Measurements from ENCODE around the gene SEPTIN5.
"Not testable (repeated sequence)": the region's sequence is repeated elsewhere in the genome, so short reads cannot be mapped to it uniquely, and the experiment has no call there.

The SEPTIN5 gene

DNA sequence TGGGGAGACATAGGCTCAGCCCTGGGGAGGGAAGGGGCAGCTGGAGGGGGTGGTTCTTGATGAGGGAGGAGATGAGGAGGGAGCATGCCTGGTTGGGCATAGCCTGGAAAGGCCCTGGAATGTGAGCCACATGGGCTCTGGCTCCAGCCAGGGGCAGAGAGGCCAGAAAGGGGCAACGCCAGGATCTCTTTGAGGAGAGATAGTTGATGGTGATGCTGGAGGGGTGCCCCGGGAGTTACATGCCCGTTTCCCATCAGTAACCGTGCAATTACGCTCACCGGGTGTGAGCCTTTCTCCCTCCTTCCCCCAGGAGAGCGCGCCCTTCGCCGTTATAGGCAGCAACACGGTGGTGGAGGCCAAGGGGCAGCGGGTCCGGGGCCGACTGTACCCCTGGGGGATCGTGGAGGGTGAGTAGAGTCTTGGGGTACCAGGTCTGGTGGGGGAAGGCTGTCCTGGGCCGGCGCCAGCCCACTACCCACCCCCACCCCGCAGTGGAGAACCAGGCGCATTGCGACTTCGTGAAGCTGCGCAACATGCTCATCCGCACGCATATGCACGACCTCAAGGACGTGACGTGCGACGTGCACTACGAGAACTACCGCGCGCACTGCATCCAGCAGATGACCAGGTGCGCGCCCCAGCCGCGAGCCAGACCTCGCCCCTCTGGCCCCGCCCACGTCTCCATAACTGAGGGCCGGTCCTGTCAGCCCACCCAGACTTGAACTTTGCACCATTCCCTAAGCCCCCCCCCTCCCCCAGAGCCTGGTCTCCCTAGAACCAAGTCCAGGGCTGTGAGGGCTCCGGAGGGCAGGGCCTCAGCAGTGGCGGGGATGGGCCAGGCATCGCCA is 7.3 kb downstream of the SEPTIN5 start:
- DNase-seq = no peak

DNA sequence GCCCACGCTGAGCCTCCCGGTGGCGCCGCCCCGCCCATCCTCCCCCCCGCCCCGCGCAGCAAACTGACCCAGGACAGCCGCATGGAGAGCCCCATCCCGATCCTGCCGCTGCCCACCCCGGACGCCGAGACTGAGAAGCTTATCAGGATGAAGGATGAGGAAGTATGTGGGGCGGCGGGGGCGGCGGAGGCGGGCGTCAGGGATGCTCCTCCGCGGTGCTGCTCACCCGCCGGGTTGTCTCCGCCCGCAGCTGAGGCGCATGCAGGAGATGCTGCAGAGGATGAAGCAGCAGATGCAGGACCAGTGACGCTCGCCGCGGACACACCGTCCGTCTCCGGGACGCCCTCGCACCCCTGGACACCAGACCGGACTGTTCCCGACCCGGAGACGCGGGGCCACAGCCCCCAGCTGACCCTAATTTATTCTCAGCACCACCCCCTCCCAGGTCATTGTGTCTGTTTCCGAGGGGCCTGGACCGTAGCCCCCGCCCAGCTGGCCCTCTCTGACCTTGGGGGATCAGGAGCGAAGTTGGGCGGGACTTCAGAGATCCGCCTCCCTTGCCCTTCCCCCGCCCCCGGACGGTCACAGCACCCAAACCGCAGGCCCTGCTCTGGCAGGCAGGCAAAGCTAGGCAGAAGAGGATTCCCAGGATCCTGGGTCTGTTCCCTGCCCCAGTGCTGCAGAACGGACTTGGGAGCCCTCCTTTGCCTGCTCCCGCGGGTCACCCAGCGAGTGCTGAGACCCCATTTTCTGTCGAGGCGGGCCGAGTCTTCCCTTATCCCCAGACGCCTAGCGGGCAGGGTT is 8.1 kb downstream of the SEPTIN5 start:
- peak; percentile 67 for DNase-seq

DNA sequence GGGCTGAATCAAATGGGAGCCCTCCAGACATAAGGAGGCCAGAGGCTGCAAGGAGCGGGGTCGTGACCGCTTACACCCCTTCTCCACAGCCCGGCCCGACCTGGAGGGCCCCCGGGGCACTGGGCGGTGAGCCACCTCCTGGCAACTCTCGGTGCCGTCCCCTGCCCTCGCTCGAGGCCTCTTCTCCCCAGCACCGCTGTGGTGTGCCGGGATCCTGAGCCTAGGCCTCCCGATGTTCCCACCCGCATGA is 8.6 kb downstream of the SEPTIN5 start:
- no peak for DNase-seq

DNA sequence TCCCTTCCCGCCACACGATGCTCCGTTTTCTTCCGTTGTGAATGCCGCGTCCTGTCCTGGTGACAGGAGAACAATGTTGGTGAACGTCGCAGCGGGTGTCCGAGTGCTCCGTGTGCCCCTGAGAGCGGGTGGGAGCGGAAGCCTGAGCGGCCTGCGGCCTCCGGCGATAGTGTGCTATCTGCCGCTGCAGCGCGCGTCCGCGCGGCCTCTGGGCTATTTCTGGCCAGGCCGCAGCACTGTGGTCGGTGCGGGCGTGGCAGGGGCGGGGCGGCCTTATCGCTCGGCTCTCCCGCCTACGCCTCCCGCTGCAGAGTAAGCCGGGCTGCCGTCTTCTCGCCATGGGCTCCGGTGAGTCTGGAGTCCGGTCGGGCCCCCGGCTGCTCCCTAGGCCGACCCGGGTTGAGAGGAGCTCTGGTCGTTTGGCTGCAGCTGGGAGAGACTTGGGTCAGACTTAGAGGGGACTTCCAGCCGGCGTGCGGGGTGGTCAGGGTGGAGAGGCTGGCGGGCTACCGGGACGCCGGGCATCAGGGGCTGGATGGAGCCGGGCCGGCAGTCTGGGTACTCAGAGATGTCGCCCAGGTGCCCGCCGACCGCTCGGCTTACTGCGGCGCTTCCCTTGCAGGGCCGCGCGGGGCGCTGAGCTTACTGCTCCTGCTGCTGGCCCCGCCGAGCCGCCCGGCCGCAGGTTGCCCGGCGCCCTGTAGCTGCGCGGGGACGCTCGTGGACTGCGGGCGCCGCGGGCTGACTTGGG is 9.1 kb downstream of the SEPTIN5 start, which contains the start of gene GP1BB:
GP1BB (plus strand) TSS at position 308 of the 751 bp plus-strand sequence; CDS start at position 339, 31 bp downstream.
- peak; percentile 92 for DNase-seq

DNA sequence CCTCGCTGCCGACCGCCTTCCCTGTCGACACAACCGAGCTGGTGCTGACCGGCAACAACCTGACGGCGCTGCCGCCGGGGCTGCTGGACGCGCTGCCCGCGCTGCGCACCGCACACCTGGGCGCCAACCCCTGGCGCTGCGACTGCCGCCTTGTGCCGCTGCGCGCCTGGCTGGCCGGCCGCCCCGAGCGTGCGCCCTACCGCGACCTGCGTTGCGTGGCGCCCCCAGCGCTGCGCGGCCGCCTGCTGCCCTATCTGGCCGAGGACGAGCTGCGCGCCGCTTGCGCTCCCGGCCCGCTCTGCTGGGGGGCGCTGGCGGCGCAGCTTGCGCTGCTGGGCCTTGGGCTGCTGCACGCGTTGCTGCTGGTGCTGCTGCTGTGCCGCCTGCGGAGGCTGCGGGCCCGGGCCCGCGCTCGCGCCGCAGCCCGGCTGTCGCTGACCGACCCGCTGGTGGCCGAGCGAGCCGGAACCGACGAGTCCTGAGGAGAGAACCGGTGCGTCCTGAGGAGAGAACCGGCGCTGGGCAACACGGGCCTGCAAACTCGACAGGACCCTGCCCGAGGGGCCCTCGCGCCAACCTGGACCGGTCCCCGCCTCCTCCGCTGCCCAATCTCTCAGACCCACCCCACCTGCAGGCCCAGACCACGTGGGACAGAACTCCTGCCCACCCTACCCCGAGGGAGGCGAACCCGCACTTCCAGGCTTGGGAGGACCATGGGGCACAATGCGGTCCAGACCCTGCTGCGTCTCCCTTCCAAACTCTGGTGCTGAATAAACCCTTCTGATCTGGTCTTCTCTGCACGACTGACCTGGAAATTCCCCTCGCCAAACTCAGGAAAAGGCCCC is 9.9 kb downstream of the SEPTIN5 start:
- peak; percentile 87 for DNase-seq

DNA sequence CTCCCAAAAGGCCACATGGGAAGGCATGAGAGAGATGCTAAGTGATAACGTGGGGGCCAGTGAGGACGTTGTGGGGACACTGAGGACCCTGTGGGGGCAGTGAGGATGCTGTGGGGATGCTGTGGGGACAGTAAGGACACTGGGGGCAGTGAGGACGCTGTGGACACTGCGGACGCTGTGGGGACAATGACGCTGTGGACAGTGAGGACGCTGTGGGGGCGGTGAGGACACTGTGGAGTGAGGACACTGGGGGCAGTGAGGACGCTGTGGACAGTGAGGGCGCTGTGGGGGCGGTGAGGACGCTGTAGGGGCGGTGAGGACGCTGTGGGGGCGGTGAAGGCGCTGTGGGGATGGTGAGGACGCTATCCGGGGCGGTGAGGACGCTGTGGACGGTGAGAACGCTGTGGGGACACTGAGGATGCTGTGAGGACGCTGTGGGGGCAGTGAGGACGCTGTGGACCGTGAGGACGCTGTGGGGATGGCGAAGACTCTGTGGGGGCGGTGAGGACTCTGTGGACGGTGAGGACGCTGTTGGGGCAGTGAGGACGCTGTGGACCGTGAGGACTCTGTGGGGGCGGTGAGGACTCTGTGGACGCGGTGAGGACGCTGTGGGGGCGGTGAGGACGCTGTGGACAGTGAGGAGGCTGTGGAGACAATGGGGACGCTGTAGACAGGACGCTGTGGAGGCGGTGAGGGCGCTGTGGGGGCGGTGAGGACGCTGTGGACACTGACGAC is 10.8 kb downstream of the SEPTIN5 start:
- no peak for DNase-seq

DNA sequence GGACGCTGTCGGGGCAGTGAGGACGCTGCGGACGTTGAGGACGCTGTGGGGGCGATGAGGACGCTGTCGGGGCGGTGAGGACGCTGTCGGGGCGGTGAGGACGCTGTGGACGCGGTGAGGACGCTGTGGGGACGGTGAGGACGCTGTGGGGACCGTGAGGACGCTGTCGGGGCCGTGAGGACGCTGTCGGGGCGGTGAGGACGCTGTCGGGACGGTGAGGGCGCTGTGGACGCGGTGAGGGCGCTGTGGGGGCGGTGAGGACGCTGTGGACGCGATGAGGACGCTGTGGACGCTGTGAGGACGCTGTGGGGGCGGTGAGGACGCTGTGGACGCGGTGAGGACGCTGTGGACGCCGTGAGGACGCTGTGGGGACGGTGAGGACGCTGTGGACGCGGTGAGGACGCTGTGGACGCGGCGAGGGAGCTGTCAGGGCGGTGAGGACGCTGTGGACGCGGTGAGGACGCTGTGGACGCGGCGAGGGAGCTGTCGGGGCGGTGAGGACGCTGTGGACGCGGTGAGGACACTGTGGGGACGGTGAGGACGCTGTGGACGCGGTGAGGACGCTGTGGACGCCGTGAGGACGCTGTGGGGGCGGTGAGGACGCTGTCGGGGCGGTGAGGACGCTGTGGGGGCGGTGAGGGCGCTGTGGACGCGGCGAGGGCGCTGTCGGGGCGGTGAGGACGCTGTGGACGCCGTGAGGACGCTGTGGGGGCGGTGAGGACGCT is 11.9 kb downstream of the SEPTIN5 start:
- DNase-seq = not testable (repeated sequence)

DNA sequence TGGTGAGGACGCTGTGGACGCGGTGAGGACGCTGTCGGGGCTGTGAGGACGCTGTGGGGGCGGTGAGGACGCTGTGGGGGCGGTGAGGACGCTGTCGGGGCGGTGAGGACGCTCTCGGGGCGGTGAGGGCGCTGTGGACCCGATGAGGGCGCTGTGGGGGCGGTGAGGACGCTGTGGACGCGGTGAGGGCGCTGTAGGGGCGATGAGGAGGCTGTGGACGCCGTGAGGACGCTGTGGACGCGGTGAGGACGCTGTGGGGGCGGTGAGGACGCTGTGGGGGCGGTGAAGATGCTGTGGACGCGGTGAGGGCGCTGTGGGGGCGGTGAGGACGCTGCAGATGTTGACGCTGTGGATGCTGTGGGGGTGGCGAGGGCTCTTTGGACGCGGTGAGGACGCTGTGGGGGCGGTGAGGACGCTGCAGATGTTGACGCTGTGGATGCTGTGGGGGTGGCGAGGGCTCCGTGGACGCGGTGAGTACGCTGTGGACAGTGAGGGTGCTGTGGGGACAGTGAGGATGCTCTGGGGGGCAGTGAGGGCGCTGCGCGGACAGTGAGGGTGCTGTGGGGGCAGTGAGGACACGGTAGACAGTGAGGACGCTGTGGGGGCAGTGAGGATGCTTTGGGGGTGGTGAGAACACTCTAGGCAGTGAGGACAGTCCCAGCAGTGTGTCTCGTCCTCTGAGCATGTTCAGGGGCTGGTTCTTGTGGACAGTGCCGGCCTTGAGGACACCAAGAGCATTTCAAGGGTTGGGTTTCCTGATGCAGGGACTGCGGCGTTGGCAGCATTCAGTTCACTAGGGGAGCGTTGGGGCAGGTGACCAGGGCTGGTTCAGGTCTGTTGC is 13.2 kb downstream of the SEPTIN5 start:
- DNase-seq = no peak

DNA sequence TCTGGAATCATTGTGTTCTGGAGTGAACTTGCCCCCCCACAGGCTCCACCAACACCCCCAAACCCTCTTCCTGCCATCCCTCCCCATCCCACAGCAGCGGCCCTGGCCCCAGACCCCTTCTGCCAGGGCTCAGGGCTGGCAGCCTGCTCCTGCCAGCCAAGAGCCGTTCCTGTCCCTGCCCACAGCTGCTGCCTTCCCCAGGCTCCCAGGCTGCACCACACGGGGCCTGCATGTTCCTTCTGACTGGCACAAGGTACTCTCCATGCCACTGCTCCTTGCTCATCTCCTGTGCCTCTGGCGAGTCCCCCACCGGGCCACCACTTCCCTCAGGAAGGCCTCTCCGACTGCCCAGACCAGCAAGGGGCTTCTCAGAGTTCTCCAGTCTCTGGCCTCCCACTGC is 14.0 kb downstream of the SEPTIN5 start:
- DNase-seq = no peak

DNA sequence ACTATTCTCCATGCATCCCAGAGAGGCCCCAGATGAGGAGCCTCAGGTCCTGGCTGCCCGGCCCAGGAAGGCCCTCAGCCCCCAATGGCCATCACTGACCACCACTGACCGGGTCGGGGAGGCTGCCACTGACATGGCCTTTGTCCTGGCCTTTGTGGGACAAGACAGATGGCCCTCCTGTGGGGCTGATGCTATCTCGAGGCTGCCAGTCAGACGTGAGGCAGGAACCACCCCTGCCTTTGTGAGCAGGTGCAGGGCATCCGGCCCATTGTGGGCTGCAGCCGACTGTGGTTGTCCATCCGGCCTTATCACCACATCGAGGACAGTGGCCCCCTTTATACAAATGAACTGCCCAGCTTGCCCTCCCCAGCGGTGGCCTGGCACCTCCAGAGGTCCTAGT is 14.5 kb downstream of the SEPTIN5 start:
- no peak for DNase-seq

DNA sequence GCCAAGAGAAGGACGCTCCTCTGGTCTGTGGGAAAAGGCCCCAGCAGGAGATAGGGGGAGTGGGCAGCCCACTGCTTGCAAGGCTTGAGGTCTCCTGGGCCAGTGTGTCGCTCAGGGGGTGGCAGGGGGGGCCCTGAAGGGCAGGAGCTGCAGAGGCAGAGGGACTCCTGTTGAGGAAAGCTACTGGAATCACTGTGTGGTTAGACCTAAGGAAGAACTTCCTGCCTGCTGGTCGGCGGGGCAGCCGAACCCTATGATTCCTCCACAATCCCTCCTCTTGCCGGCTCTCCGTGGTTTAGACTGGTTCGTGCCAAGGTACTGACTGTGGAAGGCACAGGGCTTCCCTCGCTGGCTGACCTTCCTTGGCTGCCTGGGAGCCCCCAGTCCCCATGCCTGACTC is 15.2 kb downstream of the SEPTIN5 start:
- DNase-seq = no peak

DNA sequence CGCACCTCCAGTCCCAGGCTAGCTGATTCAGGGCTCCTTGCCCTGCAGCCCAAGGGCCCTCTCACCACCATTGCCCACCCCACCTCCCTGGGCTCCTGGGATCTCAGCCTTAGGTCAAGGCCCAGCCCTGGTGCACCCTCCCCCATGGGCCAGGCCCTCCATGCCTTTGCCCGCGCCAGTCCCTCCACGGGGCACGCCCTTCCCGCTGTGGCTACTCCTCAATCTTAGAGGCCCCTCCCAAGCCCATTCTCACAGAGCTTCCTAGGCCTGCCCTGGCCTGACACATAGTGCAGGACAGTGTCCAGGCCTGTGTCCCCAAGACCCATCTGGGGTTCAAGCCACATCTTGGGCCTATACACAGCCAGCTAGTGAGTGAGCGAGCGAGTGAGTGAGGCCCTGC is 15.9 kb downstream of the SEPTIN5 start:
- peak; percentile 53 for DNase-seq

DNA sequence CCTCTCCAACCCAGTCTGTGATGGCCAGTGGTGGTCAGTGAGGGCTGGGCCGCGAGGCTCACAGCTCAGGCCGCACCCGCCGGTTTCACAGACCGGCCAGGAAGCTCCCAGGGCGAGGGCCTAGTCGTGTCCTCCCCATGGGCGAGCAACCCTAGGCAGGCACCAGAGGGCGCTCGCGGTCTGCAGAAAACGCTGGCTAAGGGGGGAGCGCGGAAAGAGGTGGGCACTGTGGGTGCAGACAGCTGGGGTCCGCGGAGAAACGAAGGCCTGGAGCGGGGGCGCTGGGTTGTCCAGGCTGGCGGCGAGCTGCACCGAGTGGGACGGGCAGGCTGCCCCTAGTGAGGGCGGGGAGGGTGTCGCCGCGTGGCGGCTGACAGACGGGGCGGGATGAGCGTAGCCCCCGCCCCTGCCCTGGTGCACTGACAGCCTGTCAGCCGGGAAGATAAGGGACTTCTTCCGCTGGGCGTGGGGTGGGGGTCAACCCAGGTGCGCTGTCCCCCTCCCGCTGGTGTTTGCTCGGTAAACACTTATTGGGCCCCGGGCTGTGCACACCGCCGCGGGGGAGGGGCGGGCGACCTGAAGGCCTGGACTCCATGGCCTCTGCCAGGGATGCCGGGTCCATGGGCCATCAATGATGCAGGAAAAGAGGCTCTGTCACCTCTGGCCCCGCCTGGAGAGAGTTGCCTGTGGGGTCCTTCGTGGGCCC is 16.5 kb downstream of the SEPTIN5 start:
- peak; percentile 89 for DNase-seq

DNA sequence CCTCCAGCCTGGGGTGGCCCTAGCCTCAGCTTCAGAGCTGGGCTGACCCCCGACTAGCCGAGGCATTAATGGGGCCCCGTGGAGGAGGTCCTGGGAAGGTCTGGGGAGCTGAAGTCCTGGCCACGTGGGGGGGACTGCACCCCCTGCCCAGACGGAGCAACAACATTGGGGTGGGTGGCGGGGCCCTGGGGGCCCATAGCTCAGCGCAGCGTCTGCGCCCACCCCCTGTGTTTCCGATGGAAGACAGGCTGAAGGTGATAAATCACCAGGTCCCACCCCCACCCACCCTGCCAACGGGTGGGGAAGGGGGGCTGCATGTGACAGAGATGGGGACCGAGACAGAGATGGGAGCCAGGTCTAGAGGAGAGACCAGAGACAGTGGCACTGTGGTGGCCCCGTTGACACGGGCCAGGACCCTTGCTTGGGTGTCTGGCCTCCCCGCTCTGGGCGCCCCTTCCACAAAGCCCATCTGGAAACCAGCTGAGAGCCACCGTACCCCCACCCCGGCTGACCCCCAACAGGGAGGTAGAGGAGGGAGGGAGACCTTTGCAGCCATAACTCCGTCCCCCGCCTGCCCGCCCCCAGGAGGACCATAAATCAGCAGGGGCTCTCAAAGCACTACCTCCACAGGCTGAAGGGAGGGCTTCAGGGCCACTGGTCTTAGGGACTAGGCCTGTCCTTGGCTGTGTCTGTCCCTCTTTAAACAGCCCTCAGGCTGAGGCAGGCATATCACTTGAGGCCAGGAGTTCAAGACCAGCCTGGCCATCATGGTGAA is 17.2 kb downstream of the SEPTIN5 start:
- no peak for DNase-seq

DNA sequence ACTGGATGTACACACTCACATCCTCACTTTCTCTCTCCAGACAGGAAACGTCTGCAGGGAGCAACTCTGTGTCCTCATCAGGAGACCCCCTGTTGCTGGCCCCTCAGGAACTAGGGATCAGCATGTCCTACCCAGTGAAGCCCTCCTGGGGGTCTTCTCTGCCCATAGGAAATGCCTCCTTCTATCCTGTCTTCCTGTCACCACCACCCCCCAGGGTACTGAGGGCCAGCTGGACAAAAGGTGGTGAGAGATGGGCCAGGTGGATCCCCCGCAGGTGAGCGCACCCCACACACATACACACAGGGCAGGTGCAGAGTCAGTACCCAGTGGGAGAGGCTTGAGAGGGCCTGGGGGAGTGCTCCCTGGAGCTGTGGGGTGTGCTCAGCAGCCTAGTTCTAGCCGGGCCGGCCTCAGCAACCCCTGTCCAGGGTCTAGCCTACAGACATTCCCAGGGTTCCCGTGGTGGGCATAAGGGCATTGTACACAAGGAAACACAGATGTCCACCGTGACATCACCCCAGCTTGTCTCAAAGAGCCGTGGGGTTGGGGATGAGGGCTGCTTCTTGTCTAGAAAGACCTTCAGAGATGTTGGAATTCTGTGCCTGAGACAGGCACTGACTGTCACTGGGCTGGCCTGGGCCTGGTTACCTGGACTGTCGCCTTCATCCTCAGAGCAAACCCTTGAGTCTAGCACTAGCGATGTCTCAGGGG is 18.3 kb downstream of the SEPTIN5 start:
- DNase-seq = no peak

DNA sequence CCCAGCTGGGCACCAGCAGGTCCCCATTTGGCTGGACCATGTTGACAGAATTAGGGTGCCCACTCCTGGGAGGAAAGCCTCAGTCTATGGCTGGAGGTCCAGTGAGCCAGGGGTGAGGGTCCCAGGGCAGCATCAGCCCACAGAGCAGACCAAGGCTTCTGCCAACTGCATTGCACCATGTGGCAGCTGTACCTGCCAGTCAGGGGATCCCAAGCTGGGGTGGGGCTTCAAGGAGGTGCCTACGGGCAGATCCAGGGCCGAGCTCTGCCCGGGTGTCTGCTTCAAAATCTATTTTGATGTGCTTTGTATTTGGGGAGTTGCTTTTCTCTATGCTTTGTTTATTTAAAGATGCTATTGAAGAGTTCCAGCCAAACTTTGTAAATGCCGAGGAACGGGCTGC is 19.5 kb downstream of the SEPTIN5 start:
- DNase-seq = no peak

DNA sequence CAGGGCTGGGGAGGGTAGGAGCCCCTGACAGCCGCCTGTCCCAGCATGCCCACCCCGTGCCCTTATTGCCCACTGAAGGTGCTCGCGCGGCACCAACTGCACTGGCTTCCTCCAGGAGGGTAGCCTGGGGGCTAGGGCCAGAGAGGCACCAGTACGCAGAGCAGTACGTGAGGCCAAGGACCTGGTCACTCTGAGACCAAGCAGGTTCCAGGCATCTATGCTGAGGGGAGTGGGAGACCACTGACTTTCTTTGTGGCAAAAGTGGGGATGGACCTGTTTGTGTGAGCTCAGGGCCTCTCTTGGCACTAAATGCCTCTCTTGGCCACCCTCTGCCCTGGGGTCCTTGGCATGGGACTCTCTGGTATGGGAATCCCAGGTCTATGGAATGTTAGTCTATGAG is 19.9 kb downstream of the SEPTIN5 start:
- DNase-seq = no peak

DNA sequence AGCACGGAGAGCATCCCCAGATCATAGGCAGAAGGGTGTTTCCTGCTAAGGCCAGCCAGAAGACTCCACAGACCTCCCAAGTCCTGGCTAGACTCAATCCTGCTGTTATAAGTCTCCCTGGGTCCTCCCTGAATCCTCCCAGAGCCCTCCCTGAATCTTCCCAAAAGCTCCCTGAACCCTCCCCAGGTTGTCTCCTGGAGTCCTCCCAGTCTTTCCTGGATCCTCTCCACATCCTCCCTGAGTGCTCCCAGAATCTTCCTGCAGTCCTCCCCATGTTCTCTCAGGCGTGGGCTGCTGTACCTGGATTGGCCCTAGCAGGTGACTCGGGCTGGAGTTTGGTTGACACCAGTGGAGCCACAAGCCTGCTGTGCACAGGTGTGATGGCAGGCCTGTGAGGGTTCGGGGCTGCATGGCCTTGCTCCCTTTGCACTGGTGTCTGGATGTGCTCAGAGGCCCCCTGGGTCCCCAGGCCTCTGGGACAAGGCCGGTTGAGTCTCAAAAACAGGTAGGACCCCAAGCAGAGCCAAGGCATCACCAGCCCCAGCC is 20.6 kb downstream of the SEPTIN5 start:
- DNase-seq = no peak
